HG03045 (cell line): Measurements from ENCODE around the gene HCRTR1.

ENCODE experiments used
- ATAC-seq: cut with Tn5 transposase; IDR thresholded peaks from one replicate; pipeline ENCODE4 v1.9.1; 2021; ENCODE audit warnings: mild to moderate bottlenecking, moderate library complexity; ENCODE audit not compliant: unreplicated experiment

HCRTR1 gene

DNA sequence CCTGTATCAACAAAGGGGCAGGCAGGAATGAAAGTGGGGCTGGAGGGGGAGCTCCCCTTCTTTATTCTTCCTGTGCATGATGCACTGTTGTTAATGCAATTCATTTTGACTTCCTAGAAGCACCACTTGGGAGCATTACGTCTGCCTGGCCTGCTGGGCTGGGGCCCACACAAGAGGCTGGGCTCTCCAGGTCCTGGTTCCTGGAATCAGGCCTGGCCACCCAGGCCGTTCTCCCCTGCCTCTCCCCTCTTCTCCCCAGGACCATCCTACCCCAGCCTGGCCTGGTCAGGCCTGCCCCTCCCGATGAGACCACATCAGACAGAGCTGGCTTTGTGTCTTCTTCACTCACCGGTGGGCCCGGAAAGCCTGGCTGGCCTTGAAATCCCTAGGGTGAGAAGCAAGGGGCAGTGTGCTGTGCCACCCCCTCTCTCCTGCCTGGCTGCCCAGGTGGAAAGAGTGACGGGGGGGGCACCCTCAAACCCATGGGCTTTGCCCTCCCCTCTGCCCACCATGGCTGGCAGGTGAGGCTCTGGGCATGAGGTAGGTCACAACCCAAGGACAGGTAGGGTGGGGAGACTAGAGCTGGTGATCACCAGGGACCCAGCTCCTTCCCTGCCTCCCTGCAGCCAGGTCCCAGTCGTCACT is 47.9 kb downstream of the HCRTR1 start:
- ATAC-seq = no peak

DNA sequence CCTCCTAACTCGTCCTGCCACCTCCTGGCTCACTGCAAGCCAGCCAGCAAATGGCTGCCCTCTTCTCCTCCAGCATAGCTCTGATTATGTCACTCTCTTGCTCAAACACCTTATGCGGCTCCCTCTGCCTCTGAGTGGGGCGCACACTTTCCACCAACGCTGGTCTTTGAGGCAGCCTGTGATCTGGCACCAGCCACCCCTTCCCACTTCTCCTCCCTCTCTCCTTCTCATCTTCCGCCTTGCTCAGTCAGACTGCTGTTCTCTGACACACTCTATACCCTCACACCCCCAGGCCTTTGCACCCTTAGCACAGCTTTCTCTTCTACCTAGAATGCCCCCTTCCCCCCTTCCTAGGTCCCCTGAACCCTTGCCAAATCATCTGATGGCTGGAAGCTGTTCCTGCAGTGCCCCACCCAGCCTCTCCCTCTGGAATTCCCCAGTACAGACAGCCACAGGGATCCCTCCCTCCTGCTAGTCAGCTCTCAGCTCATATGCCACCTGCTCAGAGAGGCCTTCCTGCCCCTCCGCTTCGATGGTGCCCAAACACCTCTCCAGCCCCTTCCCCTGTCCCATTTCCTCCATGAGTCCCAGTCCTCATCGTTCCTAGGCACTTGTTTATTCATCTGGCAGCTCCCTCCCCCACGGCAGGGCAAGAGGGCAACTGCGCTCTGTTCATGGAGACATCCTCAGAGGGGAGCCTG is 48.9 kb downstream of the HCRTR1 start:
- no peak for ATAC-seq

DNA sequence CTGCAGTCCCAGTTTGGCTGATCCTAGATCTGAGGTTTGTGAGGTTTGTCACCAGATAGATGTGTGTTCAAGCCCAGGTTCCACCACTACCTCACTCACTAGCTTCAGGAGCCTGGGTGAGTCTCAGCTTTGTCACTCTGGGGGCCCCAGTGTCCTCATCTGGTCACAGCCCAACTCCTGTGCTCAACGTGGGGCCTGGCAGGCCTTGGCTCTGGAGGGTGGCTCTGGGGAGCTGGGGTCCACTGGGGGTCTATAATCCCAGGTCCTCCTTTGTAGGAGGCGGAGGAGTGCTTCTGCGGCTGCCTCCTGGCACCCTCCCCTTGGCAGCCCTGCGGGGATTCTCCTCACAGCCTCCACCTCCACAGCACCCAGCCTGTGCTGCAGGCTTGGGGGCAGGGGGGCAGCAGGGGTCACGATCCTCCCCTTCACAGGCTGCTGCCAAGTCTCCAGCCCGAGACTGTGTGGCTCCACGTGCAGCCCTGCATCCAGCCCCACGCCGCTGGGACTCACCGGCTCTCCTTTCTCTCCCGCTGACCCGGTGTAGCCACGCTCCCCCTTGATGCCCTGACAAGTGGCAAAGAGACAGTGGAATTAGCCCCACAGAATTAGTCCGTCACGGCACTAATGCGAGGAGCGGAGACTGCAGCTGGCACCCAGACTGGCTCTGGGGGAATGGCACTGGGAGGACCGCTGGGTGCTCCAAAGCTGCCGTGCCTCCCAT is 49.7 kb downstream of the HCRTR1 start:
- no peak for ATAC-seq

DNA sequence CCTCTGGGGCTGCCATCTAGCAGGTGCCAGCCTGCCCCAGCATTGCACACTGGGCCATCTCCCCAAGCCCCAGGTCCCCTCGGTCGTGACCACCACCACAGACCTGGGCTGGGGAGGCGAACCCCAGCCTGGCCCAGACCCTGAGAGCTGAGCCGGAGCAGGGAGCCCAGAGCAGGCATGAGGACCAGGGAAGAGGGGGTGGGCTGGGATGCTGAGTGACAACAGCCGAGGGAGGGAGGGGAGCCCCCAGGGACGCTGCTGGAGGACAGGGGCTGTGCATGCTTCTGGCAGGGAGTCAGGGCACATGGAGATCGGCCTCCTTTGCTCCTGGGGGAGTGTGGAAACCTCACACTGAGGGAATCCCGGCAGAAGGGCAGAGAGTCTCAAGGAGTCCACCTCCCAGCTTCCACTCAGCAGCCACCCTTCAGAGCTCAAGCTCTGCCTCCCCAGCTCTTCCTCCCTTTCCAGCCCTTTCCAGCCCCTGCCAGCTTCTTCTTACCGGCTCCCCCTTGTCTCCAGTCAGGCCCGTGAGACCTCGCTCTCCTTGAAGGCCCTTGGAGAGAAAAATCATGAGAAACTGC is 50.9 kb downstream of the HCRTR1 start:
- ATAC-seq = no peak

DNA sequence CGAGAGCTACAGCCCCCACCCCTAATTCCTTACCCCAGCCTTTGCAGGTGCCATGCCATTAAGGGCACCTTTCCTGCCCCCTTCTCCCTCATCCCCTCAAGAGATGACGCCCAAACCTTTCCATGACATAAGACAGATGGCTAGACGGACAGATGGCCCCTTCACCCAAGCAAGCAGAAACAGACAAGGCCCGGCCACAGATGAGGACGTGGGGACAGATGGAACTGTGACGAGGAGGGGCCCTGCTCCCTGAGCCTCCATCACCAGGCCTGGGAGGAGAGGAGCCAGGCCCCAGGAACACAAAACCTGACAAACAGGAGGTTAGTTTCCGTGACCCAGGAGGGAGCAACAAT is 51.9 kb downstream of the HCRTR1 start:
- no peak for ATAC-seq

DNA sequence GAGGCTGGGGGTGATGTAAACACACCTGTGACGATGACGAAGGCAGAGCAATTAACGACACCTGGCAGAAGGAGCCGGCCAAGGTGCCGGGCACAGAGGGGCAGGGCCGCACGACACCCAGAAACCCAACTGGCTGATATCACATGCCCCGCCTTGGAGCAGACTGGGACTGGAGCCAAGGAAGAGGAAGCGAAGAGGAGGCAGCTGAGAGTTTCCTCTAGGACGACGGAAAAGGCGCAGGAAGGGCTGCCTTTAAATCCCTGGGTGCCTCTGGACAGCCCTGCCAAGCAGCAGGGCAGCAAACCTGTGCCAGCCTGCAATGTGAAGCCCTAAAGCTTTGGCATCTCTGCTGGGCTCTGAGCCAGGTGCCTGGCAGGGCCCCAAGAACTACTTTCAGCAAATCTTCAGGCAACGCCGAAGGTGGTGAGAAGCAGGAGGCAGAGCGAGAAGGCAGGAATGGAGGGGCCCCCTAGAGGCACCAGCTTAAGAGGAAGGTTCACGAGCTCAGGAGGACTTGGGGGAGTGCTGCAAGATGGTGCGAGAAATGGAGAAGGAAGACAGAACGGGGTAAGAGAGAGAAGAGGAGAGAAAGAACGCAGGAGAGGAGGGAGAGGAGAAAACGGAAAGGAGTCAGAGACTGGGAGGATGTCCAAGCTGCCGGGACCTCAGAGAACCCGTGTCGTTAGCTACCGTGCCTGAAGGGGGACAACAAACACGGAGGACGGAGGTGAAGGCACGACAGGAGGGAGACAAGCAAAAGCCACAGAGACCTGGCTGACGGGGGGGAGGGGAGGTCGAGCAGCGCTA is 52.5 kb downstream of the HCRTR1 start:
- ATAC-seq = no peak

DNA sequence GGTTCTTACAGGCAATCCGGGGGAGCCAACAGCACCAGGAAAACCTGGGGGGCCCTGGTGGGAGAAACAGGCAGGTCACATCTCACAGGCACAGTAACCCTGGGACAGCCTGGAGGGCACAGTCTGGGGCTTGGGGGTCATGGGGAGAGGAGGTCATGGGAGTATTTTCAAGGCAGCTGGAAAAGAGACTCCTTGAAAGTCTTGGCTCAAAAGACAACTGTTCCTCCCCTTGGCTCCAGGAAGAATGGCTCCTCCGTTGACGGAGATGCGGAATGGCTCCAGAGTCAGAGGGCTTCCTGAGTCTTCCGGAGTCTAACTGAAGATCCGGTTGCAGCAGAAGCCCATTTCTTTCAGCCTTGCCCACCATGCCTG is 53.1 kb downstream of the HCRTR1 start:
- ATAC-seq = no peak

DNA sequence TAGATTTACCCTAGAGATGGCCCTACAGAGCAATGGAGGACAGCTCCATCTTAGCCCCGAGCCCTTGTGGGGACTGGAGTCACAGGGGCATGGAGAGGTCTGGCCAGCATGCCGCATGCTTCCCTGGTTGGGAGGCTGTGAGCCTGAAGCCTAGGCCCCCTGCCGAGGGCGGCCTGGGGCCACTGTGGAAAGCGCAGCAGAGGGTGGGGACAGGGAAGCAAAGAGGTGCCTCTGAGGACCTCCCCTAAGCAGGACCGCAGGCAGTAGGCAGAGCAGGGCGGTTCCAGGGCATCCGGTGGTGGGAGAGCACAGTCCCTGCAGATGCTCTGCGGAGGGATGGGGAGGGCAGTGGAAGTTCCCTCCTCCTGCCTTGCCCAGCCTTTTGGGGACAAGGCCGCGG is 53.7 kb downstream of the HCRTR1 start:
- ATAC-seq = no peak

DNA sequence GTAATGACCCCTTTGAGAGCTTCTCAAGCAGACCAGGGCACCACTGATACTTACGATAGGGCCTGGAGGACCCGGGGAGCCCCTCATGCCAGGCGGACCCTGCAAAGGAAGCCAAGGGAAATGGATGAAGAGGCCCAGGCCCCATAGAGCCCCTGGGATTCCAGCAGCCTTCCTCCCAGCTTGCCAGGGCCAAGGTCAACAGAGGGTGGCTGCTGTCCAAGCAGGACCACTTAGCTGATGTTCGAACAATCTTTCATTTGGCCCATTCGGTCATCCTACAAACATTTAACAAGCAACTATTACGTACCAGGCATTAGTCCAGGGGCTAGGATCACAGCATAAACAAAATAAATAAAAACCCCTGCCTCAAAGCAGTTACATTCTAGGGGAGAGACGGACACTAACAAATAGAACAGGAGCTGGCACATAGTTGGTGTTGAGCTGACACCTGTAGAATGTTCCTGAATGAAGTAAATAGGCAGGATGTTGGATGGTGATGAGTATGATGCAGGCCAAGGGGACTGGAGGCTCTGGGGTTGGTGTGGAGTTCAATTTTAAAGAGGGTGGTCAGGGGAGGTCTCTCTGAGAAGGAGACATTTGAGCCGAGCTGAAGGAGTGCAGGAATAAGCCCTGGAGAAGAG is 54.2 kb downstream of the HCRTR1 start:
- ATAC-seq = no peak

DNA sequence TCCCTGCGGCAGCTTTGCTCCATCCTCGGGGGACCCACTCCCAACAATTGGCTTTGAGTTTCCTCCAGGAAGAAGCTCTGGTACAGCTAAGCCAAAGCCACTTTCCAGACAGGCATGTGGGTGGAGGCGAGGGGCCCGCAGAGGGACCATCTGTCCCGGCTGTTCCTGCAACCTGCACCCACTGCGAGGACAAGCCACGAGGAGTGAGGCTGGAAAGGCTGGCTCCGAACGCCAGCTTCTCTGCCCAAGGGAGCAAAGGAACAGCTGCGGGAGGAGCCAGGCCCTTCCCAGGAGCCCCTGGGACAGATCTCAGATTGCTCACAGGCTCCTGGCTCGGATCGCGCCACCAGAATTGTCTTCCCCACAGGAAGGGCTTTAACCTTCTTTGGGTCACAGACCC is 55.5 kb downstream of the HCRTR1 start:
- ATAC-seq = no peak

DNA sequence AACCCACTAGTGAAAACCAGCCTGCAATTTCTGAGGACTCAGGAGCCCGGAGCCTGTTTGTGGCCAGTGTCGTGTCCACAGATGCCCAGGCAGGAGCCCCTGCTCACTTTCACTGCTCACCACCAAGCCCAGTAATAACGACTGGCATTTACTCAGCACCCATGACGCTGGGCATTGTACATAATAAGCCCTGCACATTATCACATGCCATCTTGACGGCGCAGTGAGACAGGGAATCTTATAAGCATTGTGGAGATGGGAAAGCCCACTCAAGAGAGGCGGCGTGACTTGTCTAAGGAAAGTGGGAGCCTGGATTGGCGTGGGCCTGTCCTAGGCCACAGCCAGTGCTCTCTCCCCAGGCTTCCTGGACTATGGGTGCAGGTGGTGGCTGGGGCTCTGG is 55.9 kb downstream of the HCRTR1 start:
- no peak for ATAC-seq

DNA sequence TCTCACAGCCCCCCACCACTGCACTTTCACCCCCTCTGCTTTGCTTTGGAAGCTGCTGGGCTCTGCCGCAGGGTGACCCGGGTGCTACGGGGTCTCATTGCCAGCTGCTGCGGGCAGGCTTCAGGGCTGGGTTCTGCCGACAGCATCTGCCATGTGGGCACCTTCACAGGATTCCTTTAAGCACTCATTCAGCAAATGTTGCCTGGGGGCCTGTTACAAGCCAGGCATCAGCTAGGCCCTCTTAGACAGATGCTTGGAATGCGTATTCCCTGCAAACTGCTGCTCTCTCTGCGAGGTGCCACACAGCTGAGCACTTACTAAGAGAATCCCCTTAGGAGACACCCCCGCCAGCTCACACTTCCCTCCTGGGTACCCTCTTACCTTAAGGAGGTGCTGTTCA is 57.1 kb downstream of the HCRTR1 start:
- no peak for ATAC-seq

DNA sequence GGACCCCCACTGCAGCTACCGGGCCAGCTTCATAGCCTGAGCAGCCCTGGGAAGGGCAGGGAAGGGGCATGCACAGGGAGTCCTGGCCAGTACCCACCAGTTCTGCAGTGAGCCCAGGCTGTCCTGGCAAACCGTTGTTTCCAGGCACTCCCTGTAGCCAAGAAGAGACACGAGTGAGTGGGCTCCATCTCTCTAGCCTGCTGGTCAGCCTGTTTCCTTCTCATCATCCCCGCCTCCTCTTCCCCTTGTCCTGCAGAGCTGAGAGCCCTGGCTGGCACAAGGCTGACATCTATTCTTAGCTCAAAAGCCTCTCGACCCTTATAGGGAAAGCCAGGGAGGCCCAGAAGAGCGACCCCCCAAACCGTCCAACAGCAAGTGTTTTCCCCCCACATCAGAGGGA is 57.7 kb downstream of the HCRTR1 start:
- no peak for ATAC-seq

DNA sequence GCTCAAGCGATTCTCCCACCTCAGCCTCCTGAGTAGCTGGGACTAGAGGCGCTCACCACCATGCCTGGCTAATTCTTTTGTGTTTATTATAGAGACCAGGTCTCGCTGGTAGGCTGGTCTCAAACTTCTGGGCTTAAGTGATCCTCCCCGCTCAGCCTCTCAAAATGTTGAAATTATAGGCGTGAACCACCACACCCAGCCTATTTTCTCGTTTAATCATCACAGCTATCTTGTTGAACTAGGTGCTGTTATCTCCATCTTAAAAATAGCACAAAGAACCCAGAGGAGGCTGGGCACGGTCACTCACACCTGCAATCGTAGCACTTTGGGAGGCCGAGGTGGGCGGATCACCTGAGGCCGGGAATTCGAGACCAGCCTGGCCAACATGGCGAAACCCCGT is 58.3 kb downstream of the HCRTR1 start:
- no peak for ATAC-seq
